Endodermal cell (in vitro differentiated cells): ENCODE measurements around the gene ETNK1. TPM values are rescaled to one million over a fixed set of nuclear protein-coding genes. Genes with fewer than 3 reads are reported as not detected.

Experiments
- DNase-seq: peaks from one replicate; pipeline ENCODE4 v3.0.0-alpha.2; 2017
- H3K27ac ChIP-seq: 2 replicates; pipeline ENCODE4 v1.5.1; 2013; ENCODE audit warnings: mild to moderate bottlenecking, low read depth, low read length, moderate library complexity
- H3K27me3 ChIP-seq: 2 replicates; pipeline ENCODE4 v1.6.1; 2013; ENCODE audit warnings: mild to moderate bottlenecking, low read length, moderate library complexity; ENCODE audit not compliant: insufficient read depth, control insufficient read depth, poor library complexity, severe bottlenecking
- H3K36me3 ChIP-seq: 2 replicates; pipeline ENCODE4 v1.7.0; 2013; ENCODE audit warnings: mild to moderate bottlenecking, low read length, moderate library complexity; ENCODE audit not compliant: control insufficient read depth, insufficient read depth
- H3K4me1 ChIP-seq: one replicate; pipeline ENCODE4 v1.7.0; 2013; ENCODE audit warnings: low read length; ENCODE audit not compliant: control insufficient read depth, insufficient read depth
- H3K4me3 ChIP-seq: 2 replicates; pipeline ENCODE4 v1.5.1; 2013; ENCODE audit warnings: mild to moderate bottlenecking, low read length, moderate library complexity
- H3K9ac ChIP-seq: 2 replicates; pipeline ENCODE4 v1.6.1; 2013; ENCODE audit warnings: mild to moderate bottlenecking, low read length, moderate library complexity; ENCODE audit not compliant: poor library complexity, severe bottlenecking; ENCODE audit errors: extremely low read depth
- H3K9me3 ChIP-seq: 2 replicates; pipeline ENCODE4 v1.6.1; 2013; ENCODE audit warnings: mild to moderate bottlenecking, low read length, moderate library complexity; ENCODE audit not compliant: control insufficient read depth
- H3K27ac Mint-ChIP-seq: 2 replicates; pipeline ENCODE4 v1.8.0; 2020; ENCODE audit warnings: mixed read lengths
- H3K27me3 Mint-ChIP-seq: 2 replicates; pipeline ENCODE4 v1.8.0; 2021; ENCODE audit warnings: mild to moderate bottlenecking, mixed read lengths; ENCODE audit not compliant: insufficient read depth
- H3K36me3 Mint-ChIP-seq: 2 replicates; pipeline ENCODE4 v1.8.0; 2020; ENCODE audit warnings: low read depth, mixed read lengths
- H3K4me1 Mint-ChIP-seq: 2 replicates; pipeline ENCODE4 v1.8.0; 2020; ENCODE audit warnings: mixed read lengths
- H3K4me3 Mint-ChIP-seq: 2 replicates; pipeline ENCODE4 v1.8.0; 2020; ENCODE audit warnings: mild to moderate bottlenecking, moderate library complexity, mixed read lengths
- H3K9me3 Mint-ChIP-seq: 2 replicates; pipeline ENCODE4 v1.8.0; 2020; ENCODE audit warnings: mild to moderate bottlenecking, mixed read lengths
- WGBS, 2 experiments: methylation state at CpG; one replicate each; pipeline versions ENCODE4 v1.1.5 to v1.1.7; 2013; ENCODE audit warnings: missing lambda C conversion rate in 2 of 2, mixed read lengths in 1 of 2; ENCODE audit not compliant: insufficient coverage in 1 of 2, insufficient read length in 1 of 2; 5-methylcytosine and 5-hydroxymethylcytosine counted together
- long read RNA-seq, 4 experiments: library from polyadenylated mRNA in 2 of 4; library from RNA in 1 of 4; library from capped mRNA in 1 of 4; stranded (forward) in 3 of 4; unstranded in 1 of 4; transcript quantifications; one replicate each; pipeline ENCODE4 v2.0.0, GENCODE V29; 2020 to 2021; ENCODE audit warnings: inconsistent platforms in 1 of 4
- polyA plus RNA-seq, 2 experiments: library from polyadenylated mRNA; stranded (reverse); fragments of 50-300 nt; gene quantifications; one replicate each; pipeline ENCODE4 v1.2.3, GENCODE V29; 2013
- total RNA-seq, 2 donors: library from RNA; stranded (reverse); fragmentation: NEBNext Ultra II Directional in 1 of 2; extraction: Animal tissue kit (Norgen Biotek cat#: 25700) in 1 of 2; gene quantifications; 2 replicates in 1 of 2; 3 replicates in 1 of 2; pipeline ENCODE4 v1.2.1, GENCODE V29; 2021
- TF ChIP-seq, protein P1 (sequence below): fragments of 200-600 bp; sonication (generic); conservative IDR thresholded peaks from 2 replicates; pipeline ENCODE4 v1.5.0; 2021; ENCODE audit warnings: antibody characterized with exemption, mild to moderate bottlenecking

ETNK1 gene, protein sequence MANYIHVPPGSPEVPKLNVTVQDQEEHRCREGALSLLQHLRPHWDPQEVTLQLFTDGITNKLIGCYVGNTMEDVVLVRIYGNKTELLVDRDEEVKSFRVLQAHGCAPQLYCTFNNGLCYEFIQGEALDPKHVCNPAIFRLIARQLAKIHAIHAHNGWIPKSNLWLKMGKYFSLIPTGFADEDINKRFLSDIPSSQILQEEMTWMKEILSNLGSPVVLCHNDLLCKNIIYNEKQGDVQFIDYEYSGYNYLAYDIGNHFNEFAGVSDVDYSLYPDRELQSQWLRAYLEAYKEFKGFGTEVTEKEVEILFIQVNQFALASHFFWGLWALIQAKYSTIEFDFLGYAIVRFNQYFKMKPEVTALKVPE
- 100 to 1,000 TPM in 1 of 2 donors, 10 to 100 TPM in 1; 84.9 to 187 TPM for total RNA-seq
- 47.8 TPM for polyA plus RNA-seq (2013, experiment 1 of 2)
- 53.0 TPM for polyA plus RNA-seq (2013, experiment 2 of 2)
- long read RNA-seq, experiment 1, full-length matches to known transcripts: 4 of 31 reads
- long read RNA-seq, experiment 1, partial matches to known transcripts: 0 of 31 reads
- long read RNA-seq, experiment 1, other reads (novel, unspliced or antisense): 27 of 31 reads
- long read RNA-seq, experiment 2, full-length matches to known transcripts: 15 of 35 reads
- long read RNA-seq, experiment 2, partial matches to known transcripts: 0 of 35 reads
- long read RNA-seq, experiment 2, other reads (novel, unspliced or antisense): 20 of 35 reads
- long read RNA-seq, experiment 3, full-length matches to known transcripts: 103 of 127 reads
- long read RNA-seq, experiment 3, partial matches to known transcripts: 7 of 127 reads
- long read RNA-seq, experiment 3, other reads (novel, unspliced or antisense): 17 of 127 reads
- long read RNA-seq, experiment 4, full-length matches to known transcripts: 18 of 28 reads
- long read RNA-seq, experiment 4, partial matches to known transcripts: 1 of 28 reads
- long read RNA-seq, experiment 4, other reads (novel, unspliced or antisense): 9 of 28 reads

DNA sequence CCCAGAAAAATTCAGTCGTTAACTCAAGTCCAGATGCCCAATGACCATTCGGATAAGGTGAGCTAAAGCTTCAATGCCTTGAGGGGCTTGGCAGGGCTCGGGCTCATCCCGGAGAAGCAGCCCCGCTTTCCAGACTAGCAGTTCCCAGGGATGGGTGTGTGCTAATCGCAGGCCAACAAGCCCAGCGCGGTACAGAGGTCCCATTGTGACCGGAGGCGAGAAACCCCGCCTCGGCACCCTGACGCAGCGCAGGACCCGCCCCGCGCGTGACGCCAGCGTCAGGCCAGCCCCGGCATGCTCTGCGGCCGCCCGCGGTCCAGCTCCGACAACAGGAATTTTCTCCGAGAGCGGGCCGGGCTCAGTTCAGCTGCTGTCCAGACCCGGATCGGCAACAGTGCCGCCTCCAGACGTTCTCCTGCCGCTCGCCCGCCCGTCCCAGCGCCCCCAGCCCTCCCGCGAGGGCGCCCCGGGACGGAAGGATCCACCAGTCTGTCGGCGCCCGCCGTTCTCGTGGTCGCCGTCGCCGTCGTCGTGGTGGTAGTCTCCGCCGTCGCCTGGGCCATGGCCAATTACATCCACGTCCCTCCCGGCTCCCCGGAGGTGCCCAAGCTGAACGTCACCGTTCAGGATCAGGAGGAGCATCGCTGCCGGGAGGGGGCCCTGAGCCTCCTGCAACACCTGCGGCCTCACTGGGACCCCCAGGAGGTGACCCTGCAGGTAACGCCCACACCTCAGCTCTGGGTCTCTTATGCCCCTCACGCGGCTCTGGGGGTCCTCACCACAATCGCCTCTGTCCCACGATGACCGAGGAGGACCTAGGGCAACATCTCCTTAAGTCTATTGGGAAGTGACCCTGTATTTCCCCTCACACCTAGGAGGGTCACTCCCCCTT is at the start of gene ETNK1:
ETNK1 (plus strand) TSS at position 302 of the 892 bp plus-strand sequence; CDS start at position 562, 260 bp downstream.
- TF ChIP-seq, protein P1, sequence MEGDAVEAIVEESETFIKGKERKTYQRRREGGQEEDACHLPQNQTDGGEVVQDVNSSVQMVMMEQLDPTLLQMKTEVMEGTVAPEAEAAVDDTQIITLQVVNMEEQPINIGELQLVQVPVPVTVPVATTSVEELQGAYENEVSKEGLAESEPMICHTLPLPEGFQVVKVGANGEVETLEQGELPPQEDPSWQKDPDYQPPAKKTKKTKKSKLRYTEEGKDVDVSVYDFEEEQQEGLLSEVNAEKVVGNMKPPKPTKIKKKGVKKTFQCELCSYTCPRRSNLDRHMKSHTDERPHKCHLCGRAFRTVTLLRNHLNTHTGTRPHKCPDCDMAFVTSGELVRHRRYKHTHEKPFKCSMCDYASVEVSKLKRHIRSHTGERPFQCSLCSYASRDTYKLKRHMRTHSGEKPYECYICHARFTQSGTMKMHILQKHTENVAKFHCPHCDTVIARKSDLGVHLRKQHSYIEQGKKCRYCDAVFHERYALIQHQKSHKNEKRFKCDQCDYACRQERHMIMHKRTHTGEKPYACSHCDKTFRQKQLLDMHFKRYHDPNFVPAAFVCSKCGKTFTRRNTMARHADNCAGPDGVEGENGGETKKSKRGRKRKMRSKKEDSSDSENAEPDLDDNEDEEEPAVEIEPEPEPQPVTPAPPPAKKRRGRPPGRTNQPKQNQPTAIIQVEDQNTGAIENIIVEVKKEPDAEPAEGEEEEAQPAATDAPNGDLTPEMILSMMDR: peak; percentile 42
- Histone ChIP-seq H3K4me1 (no peaks in the 10 kb centered on the region), H3K9ac (peak within 1 kb of the TSS; percentile 79), H3K27ac (peak within 1 kb of the TSS; percentile 97), H3K27me3 (no peaks in the 10 kb centered on the region), H3K36me3 (peaks cover 4% of the 10 kb centered on the region), H3K9me3 (no peaks in the 10 kb centered on the region), H3K4me3 (peak within 1 kb of the TSS; percentile 87)
- peaks cover 4% of the 10 kb centered on the region for H3K36me3 Mint-ChIP-seq
- H3K27me3 Mint-ChIP-seq: peaks cover 5% of the 10 kb centered on the region
- peak; percentile 99 for DNase-seq
- H3K4me3 Mint-ChIP-seq: peak within 1 kb of the TSS; percentile 88
- H3K9me3 Mint-ChIP-seq: no peaks in the 10 kb centered on the region
- H3K27ac Mint-ChIP-seq: peak within 1 kb of the TSS; percentile 99
- 0 to 1% methylated on average over 24 to 71 of the region's 71 CpGs for WGBS, 2 experiments
- peaks cover 36% of the 10 kb centered on the region for H3K4me1 Mint-ChIP-seq

DNA sequence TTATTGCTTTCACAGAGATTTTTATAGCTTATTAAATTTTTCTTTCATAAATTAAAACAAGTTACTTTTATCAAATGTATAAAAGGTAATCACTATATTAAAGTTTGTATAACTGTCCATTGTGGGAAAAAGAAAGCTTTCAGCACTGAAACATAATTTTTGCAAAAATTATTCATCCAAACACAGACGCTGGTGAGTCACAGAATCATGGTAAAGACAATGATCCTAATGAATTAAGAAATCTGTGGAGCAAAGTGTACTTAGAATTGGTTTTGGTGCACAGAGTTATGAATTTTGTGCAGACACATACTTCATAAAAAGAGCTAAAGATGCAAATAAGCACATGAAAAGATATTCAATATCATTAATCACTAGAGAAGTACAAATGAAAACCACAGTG is 48.9 kb upstream of the ETNK1 start:
- Mint-ChIP-seq H3K4me1 (no peaks in the 10 kb centered on the region), H3K27me3 (no peaks in the 10 kb centered on the region), H3K27ac (no peak overlapping the region), H3K36me3 (no peaks in the 10 kb centered on the region), H3K4me3 (no peak overlapping the region), H3K9me3 (peaks cover 14% of the 10 kb centered on the region)
- WGBS, 2 experiments: 91% methylated on average over 1 of the region's 1 CpG; no CpG with 5 or more reads in 1 of the 2 experiments
- Histone ChIP-seq H3K27ac (no peak overlapping the region), H3K36me3 (no peaks in the 10 kb centered on the region), H3K27me3 (no peaks in the 10 kb centered on the region), H3K9me3 (no peaks in the 10 kb centered on the region), H3K4me1 (no peaks in the 10 kb centered on the region), H3K9ac (no peak overlapping the region), H3K4me3 (no peak overlapping the region)
- TF ChIP-seq, protein P1: no peak
- no peak for DNase-seq
